ENCODE data around the gene NBL1.

GRCh38 chr1:19689085-19689757 lies 45.1 kb downstream of the NBL1 start:
- no peak for TF ChIP-seq CTCF (conservative IDR thresholded peaks at IDR 0.05)
- no peak for TF ChIP-seq ZFX (IDR thresholded peaks at IDR 0.05)
